Common myeloid progenitor, CD34-positive (primary cell): ENCODE data around the gene FSIP1.

Source experiments
- CTCF ChIA-PET: fragments of 350-600 bp; sonication (Branson Sonifier 250); formaldehyde crosslinking; loops from one replicate; lab custom pipeline; 2021; ENCODE audit warnings: antibody characterized with exemption; lab: Charles Lee
- POLR2A ChIA-PET: fragments of 350-600 bp; sonication (Branson Sonifier 250); formaldehyde crosslinking; loops from one replicate; lab custom pipeline; 2021; ENCODE audit warnings: antibody characterized with exemption; lab: Charles Lee
- DNase-seq, 3 donors: peaks; one replicate each; pipeline versions ENCODE4 v3.0.0 to v3.0.0-alpha.2; 2013
- H3K27ac ChIP-seq, 2 experiments: 1 replicate in 1 of 2; 2 replicates in 1 of 2; pipeline ENCODE4 v1.7.0; 2013; ENCODE audit warnings: inconsistent platforms in 2 of 2, low read length in 2 of 2, mild to moderate bottlenecking in 2 of 2, low read depth in 1 of 2, moderate library complexity in 1 of 2; ENCODE audit not compliant: severe bottlenecking in 2 of 2, insufficient read depth in 1 of 2, poor library complexity in 1 of 2
- H3K27me3 ChIP-seq, 5 experiments: replicated peaks in 2 of 5; 1 replicate in 3 of 5; 2 replicates in 2 of 5; pipeline versions ENCODE4 v1.6.1 to v1.7.0; 2013; ENCODE audit warnings: low read length in 4 of 5, mild to moderate bottlenecking in 2 of 5, moderate library complexity in 2 of 5, inconsistent platforms in 1 of 5; ENCODE audit not compliant: insufficient read depth in 5 of 5, control insufficient read depth in 4 of 5
- H3K36me3 ChIP-seq, 4 experiments: 1 replicate in 2 of 4; 2 replicates in 2 of 4; pipeline versions ENCODE4 v1.6.1 to v1.7.0; 2013; ENCODE audit warnings: low read length in 3 of 4, control low read depth in 1 of 4, mild to moderate bottlenecking in 1 of 4; ENCODE audit not compliant: control insufficient read depth in 4 of 4, insufficient read depth in 4 of 4
- H3K4me1 ChIP-seq, 4 experiments: 1 replicate in 3 of 4; 2 replicates in 1 of 4; pipeline versions ENCODE4 v1.6.1 to v1.7.1; 2013; ENCODE audit warnings: low read length in 3 of 4, mild to moderate bottlenecking in 3 of 4, control low read depth in 1 of 4, inconsistent platforms in 1 of 4, moderate library complexity in 1 of 4; ENCODE audit not compliant: control insufficient read depth in 4 of 4, insufficient read depth in 4 of 4; ENCODE audit errors: control extremely low read depth in 1 of 4
- H3K4me3 ChIP-seq, 7 experiments: 1 replicate in 4 of 7; 2 replicates in 3 of 7; pipeline versions ENCODE4 v1.5.1 to v1.7.0; 2013; ENCODE audit warnings: mild to moderate bottlenecking in 7 of 7, low read length in 6 of 7, moderate library complexity in 6 of 7, inconsistent platforms in 2 of 7, low read depth in 2 of 7, control low read depth in 1 of 7; ENCODE audit not compliant: insufficient read depth in 4 of 7, control insufficient read depth in 1 of 7; ENCODE audit errors: extremely low read depth in 1 of 7
- H3K9me3 ChIP-seq, 5 experiments: 1 replicate in 4 of 5; 2 replicates in 1 of 5; pipeline versions ENCODE4 v1.6.1 to v1.7.1; 2013; ENCODE audit warnings: low read length in 4 of 5, mild to moderate bottlenecking in 2 of 5, inconsistent platforms in 1 of 5, low read depth in 1 of 5, moderate library complexity in 1 of 5; ENCODE audit not compliant: control insufficient read depth in 4 of 5, insufficient read depth in 2 of 5; ENCODE audit errors: control extremely low read depth in 1 of 5
- WGBS: methylation state at CpG from one replicate; pipeline ENCODE4 v1.1.5; 2013; ENCODE audit not compliant: insufficient coverage; 5-methylcytosine and 5-hydroxymethylcytosine counted together

Gene FSIP1

GRCh38 chr15:39669241-39669640, 113.4 kb downstream of the FSIP1 start:
- WGBS = 50% methylated on average over 1 of the region's 1 CpG
- Histone ChIP-seq H3K4me3 (no peak overlapping the region), H3K36me3 (no peaks in the 10 kb centered on the region), H3K4me1 (no peaks in the 10 kb centered on the region), H3K27ac (no peak overlapping the region), H3K9me3 (no peaks in the 10 kb centered on the region), H3K27me3 (no peaks in the 10 kb centered on the region)
- CTCF ChIA-PET = interaction anchor here (0.9 to 1.7 kb wide), 3 partner anchors 16 to 88 kb away, joined by 3 to 4 read pairs (median 3); no protein-coding TSS in a partner anchor
- POLR2A ChIA-PET = no interaction called here
- no peak for DNase-seq

DNA sequence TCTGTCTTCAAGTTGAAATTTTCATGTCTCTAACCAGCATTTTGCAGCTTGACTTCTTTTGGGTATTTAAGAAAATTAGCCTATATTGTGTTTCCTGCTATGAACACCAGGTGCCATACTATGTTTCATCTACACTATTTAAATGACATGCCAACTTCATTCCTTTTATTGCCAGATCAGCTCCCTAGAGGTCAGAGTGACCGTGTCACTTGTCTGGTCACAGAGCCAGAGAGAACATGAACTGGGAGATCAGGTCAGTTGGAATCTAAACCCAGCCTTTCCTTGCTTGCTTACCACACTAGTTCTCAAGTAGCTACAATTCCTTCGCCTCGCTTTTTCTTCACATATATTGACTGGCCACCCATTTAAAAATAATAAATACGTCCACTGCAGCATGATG, 114.2 kb downstream of the FSIP1 start:
- Histone ChIP-seq H3K4me3 (no peak overlapping the region), H3K27ac (no peak overlapping the region), H3K9me3 (no peaks in the 10 kb centered on the region), H3K36me3 (no peaks in the 10 kb centered on the region), H3K27me3 (no peaks in the 10 kb centered on the region), H3K4me1 (no peaks in the 10 kb centered on the region)
- CTCF ChIA-PET = interaction anchor here (0.9 kb wide), 1 partner anchor 88 kb away, joined by 3 read pairs; no protein-coding TSS in a partner anchor
- POLR2A ChIA-PET = no interaction called here
- no peak for DNase-seq
- 100% methylated on average over 2 of the region's 4 CpGs for WGBS

DNA sequence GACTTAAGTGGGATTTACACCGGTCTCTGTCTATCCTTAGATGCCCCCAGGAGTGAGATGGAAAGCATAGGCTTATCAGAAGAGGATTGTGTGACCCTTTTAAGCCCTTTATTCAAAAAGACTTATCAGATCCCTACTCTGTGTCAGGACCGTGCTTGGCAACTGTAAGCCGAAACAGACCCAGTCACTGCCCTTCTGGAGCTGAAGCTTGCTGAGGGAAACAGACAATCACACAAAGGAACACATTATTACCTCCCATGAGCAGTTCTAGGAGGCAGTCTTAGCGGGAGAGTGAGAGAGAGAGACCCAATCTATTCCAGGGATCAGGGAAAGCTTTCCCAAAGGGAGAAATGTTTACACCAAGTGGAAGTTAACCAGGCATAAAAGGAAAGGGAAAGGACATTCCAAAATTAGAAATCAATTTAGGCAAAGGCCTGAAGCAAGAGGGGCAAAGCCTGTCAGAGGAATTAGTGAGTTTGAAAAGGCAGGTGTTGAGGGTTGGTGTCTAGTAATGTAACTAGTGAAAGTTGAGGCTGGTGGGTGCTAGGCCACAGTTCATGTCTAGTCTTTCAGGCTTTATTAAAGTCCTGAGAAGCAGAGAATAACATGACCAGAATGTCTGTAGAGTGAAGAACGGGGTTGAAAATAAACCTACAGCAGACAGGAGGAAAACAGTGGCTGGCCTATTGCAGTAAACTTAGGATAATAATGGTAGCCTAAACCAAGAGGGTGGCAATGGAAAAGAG, 115.1 kb downstream of the FSIP1 start:
- H3K9me3 ChIP-seq = no peaks in the 10 kb centered on the region
- no peaks in the 10 kb centered on the region for H3K36me3 ChIP-seq
- ChIA-PET CTCF (interaction anchor here (1.4 kb wide), 1 partner anchor 19 kb away, joined by 5 read pairs; no protein-coding TSS in a partner anchor), POLR2A (no interaction called here)
- DNase-seq = no peak
- WGBS = 92% methylated on average over 4 of the region's 5 CpGs
- no peaks in the 10 kb centered on the region for H3K27me3 ChIP-seq
- no peaks in the 10 kb centered on the region for H3K4me1 ChIP-seq
- no peak overlapping the region for H3K27ac ChIP-seq
- no peak overlapping the region for H3K4me3 ChIP-seq

DNA sequence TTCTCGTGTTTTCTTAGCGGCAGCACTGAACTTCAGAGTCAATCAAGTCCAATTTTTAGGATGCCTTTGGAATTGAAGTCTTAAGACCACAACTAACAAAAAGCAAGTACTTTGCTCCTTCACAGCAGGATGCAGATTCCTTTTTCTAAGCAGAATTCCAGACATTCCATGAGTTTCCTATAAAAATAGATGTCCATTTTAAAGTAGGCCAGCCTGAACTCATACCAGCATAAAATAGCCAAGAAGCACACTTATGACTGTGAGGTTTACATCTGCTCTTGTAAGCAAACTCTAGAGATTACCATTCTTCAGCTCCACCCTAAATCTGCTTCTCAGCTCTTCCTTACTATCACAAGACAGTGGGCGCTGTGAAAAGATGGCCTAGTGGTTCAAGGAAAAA, 116.0 kb downstream of the FSIP1 start:
- no peaks in the 10 kb centered on the region for H3K27me3 ChIP-seq
- DNase-seq = no peak
- no peaks in the 10 kb centered on the region for H3K4me1 ChIP-seq
- CTCF ChIA-PET = interaction anchor here (1.4 kb wide), 1 partner anchor 20 kb away, joined by 5 read pairs; no protein-coding TSS in a partner anchor
- H3K4me3 ChIP-seq = no peak overlapping the region
- 100% methylated on average over 2 of the region's 3 CpGs for WGBS
- no peaks in the 10 kb centered on the region for H3K36me3 ChIP-seq
- H3K27ac ChIP-seq = no peak overlapping the region
- H3K9me3 ChIP-seq = no peaks in the 10 kb centered on the region
- POLR2A ChIA-PET = no interaction called here

DNA sequence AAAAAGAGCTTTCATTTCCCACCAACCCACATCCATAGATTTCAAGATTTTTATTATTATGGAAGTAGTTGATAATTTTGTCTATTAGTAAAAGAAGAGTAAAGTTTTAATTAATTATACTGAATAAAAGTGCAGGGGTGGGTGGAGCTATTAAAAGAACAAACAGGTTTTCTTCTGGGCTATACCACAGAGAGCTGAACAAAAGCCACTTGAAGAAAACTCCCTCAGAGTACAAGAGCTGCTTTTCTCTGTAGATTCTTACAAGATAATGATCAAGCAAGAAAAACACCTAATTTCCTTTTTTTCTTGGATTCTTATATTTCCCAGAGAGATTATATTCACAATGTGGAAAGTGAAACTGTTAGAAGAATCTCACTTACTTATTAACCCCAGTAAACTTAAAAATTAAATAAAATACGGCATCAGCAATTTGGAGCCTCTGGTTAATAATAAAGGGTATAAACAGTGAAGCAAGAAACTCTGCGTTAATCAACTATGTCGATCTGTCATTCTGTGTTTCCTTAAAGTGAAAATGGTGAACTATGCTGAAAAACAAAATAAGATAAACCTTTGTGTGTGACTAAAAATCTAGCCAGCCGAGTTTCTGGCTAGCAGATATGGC, 116.9 kb downstream of the FSIP1 start:
- Histone ChIP-seq H3K9me3 (no peaks in the 10 kb centered on the region), H3K27ac (no peak overlapping the region), H3K4me1 (no peaks in the 10 kb centered on the region), H3K27me3 (no peaks in the 10 kb centered on the region), H3K36me3 (no peaks in the 10 kb centered on the region), H3K4me3 (no peak overlapping the region)
- ChIA-PET CTCF (no interaction called here), POLR2A (no interaction called here)
- 100% methylated on average over 1 of the region's 4 CpGs for WGBS
- DNase-seq = peak in 1 of 3 donors; percentile 6

DNA sequence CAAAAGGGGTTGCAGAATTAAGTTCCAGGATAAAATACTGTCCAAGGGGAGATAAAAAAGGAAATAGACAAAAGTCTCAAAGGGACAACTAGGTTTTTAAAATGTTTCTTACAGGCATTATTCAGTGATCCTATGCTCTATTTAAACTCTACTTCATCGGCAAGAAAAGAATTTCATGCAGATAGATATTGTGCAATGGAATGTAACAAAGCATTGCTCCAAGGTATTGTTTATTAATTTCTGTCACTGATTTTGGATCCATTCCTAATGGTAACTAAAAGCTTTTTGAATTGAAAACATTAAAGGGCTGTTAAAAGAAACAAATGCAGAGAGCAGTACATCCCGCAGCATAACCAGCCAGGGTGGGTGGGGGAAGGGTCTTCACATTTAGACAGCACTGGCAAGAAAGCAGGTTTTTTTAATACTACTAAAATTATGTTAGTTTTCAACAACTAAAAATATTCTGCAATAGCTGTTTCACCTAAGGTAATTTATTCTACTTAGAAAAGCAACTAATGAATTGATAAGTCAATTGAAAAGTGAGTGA, 118.9 kb downstream of the FSIP1 start:
- Histone ChIP-seq H3K4me3 (no peak overlapping the region), H3K27me3 (no peaks in the 10 kb centered on the region), H3K4me1 (no peaks in the 10 kb centered on the region), H3K27ac (no peak overlapping the region), H3K9me3 (no peaks in the 10 kb centered on the region), H3K36me3 (no peaks in the 10 kb centered on the region)
- ChIA-PET CTCF (no interaction called here), POLR2A (no interaction called here)
- no peak for DNase-seq
- WGBS = no CpG with 5 or more reads among the region's 2 CpGs

DNA sequence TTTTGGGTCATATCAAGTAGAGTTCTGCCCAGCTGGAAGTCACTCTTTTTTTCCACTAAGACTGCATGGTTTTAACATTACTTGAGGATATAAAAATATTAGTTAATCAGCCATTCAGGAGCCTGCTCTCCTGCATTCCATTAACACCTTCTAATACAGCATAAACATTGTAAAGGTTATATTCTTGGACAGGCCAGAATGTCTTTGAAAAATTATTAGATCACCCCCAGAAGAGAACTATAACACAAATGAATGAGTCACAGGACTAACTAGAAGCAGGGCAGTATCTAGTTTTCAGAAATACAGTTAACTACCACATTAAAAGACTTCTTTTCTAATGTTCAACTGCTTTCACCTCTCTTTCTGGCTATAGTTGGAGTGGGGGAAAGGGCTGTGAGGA, 120.9 kb downstream of the FSIP1 start:
- no peaks in the 10 kb centered on the region for H3K36me3 ChIP-seq
- H3K4me3 ChIP-seq = no peak overlapping the region
- H3K27me3 ChIP-seq = no peaks in the 10 kb centered on the region
- POLR2A ChIA-PET = no interaction called here
- no peak overlapping the region for H3K27ac ChIP-seq
- CTCF ChIA-PET = no interaction called here
- H3K9me3 ChIP-seq = no peaks in the 10 kb centered on the region
- DNase-seq = no peak
- no peaks in the 10 kb centered on the region for H3K4me1 ChIP-seq
